Hepatic stellate cell (primary cell): ENCODE data around the gene IL16.
"Not testable (repeated sequence)": the region's sequence is repeated elsewhere in the genome, so short reads cannot be mapped to it uniquely, and the experiment has no call there.

Source experiments
- DNase-seq: peaks from one replicate; pipeline ENCODE4 v3.0.0; 2011; ENCODE audit warnings: low spot score

The IL16 gene

DNA sequence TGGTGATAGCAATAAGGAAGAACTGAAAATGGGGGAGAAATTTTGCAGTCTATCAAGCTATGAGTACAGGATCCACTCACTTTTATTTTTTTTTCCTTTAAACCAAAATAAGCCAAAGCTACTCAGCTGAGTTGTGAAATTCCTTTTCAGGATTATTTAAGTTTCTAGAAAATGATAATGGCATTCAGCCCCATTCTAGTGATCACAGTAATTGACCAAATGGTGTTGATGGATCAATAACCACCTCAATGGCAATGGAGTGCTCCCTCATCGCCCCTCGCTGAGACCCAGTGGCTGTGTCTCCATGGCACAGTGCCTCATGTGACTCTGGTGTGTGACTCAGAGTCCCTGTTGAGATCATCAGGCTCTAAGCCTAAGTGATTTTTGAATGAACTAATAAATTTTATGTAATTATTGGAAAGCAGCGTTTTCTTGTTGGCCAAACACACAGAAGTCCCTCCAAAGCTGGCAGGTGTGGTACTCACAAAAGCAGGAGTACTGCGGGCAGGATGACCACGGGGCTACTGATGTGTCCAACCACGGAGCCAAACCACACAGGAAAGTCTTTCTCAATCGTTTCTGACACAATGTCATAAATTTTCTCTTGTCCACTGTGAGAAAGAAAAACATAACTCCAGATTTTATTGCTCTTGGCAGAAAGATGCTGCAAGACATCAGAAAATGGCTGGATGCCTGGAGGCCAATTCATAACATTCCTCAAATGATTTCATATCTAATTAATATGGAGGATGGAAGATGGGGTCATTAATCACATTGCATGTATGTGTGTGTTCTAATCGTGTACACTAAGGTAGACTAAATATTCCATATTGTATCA lies 141.7 kb downstream of the IL16 start:
- peak; percentile 61 for DNase-seq

DNA sequence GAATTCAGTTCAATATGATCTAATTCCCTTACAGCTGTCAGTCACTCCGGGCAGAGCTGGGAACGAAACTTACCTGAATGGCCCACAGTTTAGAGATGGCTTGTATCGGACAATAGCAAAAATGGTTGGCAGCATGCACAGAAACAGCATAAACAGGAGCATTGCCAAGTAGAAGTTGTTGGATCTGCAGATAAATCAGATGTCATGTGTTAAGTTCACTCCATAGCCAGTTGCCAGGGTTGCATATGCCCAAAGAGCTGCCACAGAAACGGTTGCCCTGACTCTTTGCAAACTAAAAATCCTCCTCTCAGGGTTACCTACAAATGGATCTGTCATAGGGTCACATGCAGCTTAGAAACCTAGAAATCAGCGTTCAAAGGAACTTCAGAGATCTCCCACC lies 142.6 kb downstream of the IL16 start:
- no peak for DNase-seq

DNA sequence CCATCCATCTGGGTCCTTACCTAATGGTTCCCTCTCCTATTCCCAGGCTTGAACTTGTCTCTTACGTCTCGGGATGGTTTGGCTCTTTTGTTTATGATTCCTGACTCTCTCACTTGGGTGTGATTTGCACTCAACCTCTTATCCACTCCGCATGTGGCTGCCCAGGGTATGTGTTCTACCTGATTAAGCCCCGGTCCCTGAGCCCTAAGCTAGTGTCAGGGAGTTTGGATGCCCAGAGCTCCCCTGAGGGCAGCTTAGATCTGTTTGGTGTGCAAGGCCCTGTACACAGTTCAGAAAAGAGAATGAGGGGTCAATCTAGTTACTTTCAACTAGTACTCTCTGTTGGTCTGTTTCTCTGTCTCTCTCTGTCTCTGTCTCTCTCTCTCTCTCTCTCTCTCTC lies 143.2 kb downstream of the IL16 start:
- DNase-seq, result no peak

DNA sequence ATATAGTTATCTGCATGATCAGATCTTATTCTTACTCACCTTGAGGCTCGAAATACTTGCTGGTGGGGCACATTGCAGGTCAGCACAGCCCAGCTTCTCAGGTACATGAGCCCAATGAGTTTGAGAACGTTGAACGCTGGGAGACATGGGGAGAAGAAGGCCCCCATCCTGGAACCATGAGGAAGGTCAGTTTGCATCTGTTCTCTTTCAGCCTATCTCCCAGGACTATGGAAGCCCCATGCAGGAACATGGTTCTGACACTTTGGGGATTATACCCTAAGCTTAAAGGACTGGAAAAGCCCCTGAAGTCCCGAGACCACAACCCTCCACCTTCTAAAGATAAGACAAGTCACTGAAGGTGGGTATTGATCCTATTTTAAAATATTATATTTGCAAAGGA lies 144.7 kb downstream of the IL16 start:
- no peak for DNase-seq

DNA sequence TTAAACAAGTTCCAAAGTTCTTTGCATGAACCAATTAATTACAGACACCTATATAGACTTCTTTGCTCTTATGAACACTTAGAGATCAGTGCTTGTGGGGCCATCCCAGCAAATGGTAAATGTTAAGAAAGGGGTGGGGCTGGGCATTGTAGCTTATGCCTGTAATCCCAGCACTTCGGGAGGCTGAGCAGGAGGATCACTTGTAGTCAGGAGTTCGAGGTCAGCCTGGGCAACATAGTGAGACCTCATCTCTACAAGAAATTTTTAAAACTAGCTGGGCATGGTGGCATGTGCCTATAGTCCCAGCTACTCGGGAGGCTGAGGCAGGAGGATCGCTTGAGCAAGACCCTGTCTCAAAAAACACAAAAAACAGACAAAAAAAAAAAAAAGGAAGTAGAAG lies 146.7 kb downstream of the IL16 start:
- DNase-seq, result no peak

DNA sequence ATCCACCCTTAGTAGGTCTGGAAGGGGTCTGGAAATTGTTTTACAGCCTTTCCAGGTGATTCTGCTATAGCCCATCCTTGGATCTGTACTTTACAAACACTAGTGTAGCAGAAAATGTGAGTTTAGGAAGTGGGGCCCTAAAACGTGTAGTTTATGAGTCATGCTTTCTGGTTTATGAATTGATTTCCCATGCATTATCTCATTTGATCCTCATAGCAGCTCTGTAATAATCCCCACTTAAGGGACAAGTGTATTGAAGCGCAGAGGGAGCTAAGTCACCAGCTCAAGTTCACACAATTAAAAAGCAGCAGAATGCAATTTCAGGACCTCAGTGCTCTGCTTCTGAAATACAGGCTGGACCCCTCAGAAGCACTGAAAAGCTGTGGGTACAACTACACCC lies 149.9 kb downstream of the IL16 start:
- DNase-seq, result no peak

DNA sequence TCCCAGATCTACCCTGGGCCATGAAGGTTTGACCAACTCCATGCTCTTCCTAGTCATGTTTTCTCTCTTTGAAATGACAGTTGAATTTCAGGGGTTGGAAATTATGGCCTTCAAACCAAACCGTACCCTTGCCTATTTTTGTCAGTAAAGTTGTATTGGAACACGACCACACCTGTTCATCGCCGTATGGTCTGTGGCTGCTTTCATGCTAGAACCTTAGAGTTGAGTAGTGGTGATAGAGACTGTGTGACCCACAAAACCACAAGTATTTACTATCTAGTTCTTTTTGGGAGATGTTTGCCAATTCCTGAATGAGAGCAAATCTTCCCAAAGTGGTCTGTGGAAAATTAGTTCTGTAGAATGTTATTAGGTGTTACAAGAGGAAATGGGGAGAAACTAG lies 151.2 kb downstream of the IL16 start:
- DNase-seq, result no peak

DNA sequence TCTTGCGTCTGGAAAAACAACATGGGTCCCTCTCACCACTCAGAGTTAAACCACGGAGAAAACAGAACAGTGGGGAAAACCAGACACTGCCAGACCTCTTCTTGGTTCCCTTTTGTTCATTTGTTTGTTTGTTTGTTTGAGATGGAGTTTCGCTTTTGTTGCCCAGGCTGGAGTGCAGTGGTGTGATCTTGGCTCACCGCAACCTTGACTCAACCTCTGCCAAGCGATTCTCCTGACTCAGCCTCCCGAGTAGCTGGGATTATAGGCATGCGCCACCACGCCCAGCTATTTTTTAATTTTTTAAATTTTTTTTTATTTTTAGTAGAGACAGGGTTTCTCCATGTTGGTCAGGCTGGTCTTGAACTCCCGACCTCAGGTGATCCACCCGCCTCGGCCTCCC lies 152.0 kb downstream of the IL16 start:
- not testable (repeated sequence) for DNase-seq

DNA sequence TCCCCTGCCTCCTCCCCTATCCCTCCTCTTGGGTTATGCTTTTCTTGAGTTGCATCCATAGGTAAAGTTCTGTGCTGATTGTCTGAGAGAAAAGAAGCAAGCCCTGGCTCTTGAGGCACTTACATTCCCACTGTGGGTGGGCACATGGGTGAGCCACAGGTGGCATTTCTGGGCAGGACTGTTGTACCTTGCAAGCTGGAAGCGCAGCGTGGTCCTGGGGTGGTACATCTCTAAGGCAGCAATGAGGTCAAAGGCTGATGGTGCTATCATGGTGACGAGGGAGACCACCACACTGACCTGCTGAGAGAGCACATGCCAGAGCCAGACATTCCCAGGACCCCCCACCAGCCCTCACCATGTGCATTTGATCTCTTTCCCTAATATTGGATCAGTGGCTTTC lies 152.6 kb downstream of the IL16 start:
- no peak for DNase-seq

DNA sequence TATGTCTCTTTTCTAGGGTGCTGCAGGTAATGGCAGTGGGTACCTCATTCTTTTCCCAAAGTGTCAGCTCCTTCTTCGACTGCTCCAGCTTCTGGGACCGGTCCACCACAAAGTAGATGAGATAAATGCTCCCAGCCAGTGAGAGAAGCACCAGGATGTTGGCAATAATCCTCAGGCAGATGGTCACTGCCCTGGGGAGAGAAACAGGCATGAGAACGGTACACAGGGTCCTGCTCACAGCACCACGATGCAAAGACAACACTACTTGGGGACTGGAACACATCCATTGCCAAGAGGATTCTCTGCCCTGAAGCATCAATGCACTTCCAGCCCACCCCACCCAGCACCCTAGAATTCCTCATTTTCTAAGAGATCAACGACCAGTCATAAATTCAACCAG lies 155.0 kb downstream of the IL16 start:
- DNase-seq, result no peak

DNA sequence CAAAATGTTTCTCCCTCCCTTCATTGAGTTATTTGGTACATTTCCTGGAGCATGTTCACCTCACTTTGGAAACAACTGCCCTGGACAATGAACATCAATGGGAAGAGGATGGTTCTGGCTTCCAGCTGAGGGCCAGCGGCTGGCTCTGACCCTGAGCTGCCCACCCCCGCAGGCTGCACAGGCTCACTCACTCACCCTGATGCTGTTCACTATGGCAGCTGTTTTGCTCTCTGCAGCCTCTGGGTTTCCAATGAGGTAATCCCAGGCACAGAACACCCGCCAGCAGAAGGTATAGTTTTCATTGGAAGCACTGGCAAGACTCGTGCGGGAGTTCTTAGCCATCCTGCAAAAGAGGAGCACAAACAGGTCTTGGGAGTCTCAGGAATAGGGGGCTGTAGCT lies 159.6 kb downstream of the IL16 start:
- no peak for DNase-seq

DNA sequence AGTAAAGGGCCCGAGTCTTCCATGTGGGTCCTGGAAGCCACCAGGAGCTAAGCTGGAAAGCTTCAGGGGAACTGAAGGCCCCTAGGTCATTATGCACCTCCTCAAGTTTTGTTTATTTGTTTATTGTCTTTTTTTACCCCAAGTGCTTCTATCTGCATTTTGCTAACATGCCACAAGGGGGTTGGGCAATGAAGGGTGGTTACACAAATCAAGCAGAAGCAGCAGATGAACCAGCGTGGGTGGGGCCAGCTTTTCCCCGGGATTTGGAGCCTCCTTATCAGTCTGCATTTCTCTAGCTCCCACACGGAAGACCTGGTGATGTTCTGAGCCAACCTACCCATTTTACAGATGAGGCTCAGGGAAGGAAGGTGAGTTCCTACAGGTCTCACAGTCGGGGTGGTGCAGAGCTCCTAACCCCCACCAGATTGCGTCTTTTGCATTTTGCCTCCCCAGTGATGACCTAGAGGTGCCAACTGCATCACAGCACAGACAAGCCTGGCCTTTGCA lies 160.6 kb downstream of the IL16 start:
- no peak for DNase-seq

DNA sequence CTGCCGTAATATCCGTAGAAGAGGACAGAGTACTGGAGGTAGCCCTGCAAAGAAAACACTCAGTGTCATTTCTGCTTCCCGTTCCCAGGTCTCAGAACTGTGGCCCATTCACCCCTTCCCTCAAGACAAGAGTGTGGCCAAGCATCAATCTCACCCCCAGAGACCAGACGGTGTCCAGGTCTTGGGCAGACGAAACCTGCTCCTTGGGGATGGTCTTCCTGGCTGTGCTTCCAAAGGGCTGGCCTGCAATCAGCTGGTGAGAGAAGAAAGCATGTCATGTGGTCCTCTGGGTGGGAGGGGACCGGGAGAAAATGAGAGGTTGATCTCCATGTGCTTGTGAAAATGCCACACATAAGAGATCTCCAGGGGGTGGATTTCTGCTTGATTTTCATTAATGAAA lies 161.6 kb downstream of the IL16 start:
- DNase-seq, result no peak

DNA sequence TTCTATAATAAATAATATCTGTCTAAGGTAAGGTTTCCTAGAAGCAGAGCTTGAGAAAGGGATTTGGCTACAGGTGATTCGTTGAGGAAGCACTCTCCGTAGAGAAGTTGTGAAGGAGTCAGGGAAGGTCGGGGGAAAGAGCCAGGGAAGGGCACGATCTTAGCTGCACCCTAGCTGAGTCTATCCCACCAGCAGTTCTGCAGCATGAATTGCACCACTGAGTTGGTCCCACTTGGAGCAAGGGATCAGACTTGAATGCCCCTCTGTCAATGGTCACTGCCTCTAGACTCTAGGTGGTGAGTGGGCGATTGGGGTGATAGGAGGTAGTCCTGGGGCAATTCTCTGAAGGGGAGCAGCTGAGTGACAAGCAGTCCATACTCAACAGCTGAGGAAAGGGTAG lies 163.8 kb downstream of the IL16 start:
- DNase-seq, result no peak

DNA sequence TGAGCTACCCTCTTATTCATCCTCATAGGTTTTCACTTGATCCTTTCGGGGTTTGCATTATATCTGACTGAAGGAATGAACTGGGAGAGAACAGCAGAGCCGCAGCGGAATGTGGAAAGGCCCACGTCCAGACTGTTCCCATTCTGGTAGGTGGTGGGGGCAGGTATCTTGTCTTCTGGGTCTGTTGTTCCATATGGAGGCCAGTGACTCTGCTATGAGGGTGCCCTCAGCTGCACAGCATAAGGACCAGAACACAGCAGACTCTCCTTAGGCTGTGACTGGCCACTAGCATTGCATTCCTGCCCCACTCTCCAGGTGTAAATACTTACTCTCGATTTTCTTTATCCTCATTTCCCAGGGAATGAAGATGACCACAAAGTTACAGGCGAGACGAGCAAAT lies 165.2 kb downstream of the IL16 start:
- no peak for DNase-seq

DNA sequence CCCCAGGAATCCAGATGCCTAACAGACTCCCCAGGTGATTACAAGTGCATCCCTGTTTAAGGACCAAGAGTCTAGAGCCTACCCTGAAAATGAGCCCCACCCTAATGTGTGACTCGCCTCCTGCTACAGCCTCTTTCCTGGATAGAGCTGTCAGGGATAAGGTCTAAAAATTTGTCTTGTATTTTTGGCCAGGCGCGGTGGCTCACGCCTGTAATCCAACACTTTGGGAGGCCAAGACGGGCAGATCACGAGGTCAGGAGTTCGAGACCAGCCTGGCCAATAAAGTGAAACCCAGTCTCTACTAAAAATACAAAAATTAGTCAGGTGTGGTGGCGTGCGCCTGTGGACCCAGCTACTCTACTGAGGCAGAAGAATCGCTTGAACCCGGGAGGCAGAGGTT lies 166.1 kb downstream of the IL16 start:
- DNase-seq, result no peak

DNA sequence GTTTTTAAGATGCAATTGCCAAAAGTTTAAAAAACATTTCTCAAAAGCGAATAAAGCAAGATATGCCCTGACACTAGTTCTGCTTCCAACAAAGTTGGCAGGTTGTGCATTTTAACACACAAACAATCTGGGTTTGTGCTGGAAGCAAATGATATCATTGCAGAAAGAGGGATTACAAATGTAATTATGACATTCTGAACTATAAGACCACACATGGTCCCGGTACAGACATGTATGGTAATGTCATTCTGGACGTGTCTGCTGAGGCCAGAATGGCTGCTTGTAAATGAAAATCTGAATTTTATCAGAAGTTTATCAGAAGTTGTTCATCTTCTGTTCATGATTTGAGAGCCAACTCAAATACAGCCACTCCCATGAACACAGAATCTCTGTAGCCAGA lies 166.6 kb downstream of the IL16 start:
- DNase-seq, result no peak
